Fibroblast of skin of right quadriceps (primary cell): ENCODE measurements around the gene LRRC75B.
"Not testable (repeated sequence)": the region's sequence is repeated elsewhere in the genome, so short reads cannot be mapped to it uniquely, and the experiment has no call there.

ENCODE experiments used
- DNase-seq: peaks from one replicate; pipeline ENCODE4 v3.0.0-alpha.2; 2013

The LRRC75B gene

DNA sequence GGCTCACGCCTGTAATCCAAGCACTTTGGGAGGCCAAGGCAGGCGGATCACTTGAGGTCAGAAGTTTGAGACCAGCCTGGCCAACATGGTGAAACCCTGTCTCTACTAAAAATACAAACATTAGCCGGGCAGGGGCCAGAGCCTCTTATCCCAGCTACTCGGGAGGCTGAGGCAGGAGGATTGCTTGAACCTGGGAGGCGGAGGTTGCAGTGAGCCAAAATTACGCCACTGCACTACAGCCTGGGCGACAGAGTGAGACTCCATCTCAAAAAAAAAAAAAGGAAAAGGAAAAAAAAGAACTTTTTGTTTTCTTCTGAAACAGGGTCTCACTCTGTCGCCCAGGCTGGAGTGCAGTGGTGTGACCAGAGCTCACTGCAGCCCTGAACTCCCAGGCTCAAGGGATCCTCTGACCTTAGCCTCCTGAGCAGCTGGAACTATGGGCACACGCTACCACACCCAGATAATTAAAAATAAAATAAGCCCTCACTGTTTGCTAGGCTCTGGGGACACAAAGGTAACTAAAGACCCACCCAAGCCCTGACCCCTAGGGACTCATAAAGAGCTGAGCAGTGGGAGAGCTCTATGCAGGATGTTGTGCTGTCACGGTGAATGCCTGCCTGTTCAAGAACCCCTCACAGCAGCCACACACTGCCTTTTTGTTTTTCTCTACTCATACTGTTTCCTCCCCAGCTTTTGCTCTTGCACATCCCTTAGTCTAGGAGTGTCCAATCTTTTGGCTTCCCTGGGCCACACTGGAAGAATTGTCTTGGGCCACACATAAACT, 40.2 kb downstream of the LRRC75B start:
- not testable (repeated sequence) for DNase-seq

- no peak for DNase-seq
Measured at GRCh38 chr22:24550902-24551435, 41.9 kb downstream of the LRRC75B start.

DNA sequence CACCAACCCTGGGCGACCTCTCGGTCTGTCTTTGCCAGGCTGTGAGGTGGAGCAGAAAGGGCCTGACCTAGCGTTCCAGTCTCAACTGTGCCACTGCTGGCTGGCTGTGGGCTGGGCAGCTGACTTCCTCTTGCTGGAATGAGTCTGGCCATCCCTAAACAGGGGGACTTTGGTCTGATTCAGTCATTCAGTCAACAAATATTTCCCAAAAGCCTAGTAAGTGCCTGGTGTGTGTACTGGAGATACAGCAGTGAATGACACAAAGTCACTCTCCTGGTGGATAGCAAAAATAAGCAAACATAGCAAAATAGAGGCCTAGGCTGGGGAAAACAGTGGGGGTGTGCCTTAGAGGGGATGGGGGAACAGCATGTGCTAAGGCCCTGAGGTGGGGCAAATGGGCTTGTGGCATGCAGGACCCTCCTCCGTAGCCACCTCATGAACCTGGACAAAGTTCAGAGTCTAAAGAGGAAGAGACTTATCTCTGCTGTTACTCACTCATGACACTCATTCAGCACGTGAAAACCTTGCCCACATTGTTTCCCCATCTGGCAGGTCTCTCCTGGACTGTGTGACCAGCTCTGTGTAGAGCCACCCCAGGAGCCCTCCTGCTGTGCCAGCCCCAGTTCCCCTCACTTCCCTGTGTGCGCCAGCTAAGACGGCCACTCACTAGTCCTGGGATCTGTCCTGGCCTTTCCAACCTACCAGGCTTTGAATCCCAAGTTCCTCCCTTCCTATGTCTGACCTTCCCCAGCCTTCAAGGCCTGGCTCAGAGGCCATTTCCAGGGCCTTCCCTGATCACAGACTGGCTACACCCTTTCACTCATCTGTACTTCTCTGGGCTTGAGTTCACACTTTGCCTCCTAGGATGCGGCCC, 42.6 kb downstream of the LRRC75B start:
- DNase-seq = no peak

- no peak for DNase-seq
Measured at GRCh38 chr22:24548812-24549211, 44.1 kb downstream of the LRRC75B start.

DNA sequence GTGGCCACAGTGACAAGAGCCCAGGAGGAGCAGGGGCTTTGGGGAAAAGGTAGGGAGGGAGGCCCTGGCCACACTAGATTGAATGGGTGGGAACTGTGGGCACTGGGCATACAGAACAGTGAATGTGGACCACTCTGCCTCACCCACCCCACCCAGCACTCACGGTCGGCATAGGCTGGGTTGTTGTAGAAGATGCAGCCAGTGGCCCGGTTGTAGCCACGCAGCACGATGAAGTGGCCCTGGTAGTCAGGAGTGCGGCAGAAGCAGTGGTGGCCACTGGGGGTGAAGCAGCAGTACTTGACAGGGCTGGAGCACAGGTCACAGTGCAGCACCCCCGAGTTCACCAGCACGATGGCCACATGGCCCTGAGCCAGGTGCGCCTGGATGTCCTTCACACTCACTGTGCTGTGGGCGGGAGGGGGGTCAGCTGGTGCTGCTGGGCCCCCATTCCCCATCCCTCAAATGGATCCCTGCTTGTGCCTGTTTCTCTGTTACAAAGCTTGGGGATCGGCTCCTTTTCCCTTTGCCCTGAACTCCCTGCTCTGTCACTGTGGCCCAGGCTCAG, 49.1 kb downstream of the LRRC75B start:
- no peak for DNase-seq

DNA sequence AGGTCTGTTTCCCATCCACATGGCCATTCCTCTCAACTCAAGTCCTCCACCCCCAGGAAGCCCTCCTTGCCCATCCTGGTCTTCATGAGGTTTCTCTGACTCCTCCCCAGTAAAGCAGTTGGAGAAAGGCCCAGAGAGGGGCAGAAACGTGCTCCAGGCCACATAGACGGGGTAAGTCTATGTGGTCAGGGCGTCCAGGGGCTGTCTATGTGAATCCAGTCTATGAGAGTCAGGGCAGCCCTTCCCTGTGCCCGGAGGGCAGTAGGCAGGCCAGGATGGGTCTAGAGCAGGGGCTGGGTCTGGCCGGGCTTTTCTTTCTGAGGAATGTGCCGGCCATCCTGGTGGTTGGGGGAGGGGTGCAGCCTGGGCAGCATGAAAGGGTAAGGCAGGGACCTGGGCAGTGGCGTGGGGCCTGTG, 49.7 kb downstream of the LRRC75B start:
- no peak for DNase-seq

- no peak for DNase-seq
Measured at GRCh38 chr22:24542641-24543040, 50.2 kb downstream of the LRRC75B start.

- DNase-seq = no peak
Measured at GRCh38 chr22:24541681-24542515, 51.0 kb downstream of the LRRC75B start.

DNA sequence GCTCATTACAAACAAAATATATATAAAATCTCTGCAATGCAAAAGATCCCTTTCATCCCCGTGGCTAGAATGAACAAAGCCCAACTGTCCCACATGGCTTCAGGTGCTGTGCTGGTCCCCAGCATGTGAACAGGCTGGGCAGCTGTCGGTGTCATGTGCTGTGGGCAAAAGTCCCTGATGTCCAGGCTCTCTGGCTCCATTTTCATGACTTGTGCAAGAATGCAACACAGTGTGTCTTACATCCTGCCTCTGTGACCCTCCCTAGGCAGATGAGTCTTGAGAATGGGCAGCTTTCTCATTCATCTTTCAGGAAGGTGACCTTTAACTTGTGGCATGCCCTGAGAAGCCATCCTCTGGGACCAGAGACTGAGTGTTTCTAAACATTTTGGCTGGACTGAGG, 52.4 kb downstream of the LRRC75B start:
- DNase-seq = no peak

DNA sequence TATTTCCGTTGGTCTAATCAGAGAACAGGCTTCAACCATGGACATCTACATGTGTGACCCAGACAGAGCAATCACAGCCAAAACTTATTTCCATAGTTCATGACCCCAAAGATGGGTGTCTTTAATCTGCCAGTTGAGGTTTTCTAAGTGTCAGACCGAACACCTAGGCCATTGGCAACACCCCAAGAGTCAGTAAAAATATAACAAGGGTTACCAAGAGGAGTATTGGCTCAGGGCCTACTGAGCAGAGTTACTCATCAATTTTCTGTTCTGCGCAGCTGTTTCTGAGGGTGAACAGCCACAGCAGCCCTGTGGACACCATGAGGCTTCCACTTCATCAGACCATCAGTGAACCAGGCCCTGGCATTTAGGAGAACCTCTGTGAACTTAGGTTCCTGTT, 56.8 kb downstream of the LRRC75B start:
- no peak for DNase-seq
